NCI-H1092 (cell line): Measurements from ENCODE around the gene LRCH4.
"Not testable (repeated sequence)": the region's sequence is repeated elsewhere in the genome, so short reads cannot be mapped to it uniquely, and the experiment has no call there.

Experiments used
- DNase-seq: peaks from one replicate; lab custom pipeline; 2025; lab: John Stamatoyannopoulos, UW

LRCH4 gene

GRCh38 chr7:100544967-100545359 is 41.0 kb downstream of the LRCH4 start:
- no peak for DNase-seq

- no peak for DNase-seq
These were observed 41.5 kb downstream of the LRCH4 start for GRCh38 chr7:100544386-100544785.

GRCh38 chr7:100543586-100543985 is 42.3 kb downstream of the LRCH4 start:
- DNase-seq, result no peak

- not testable (repeated sequence) for DNase-seq
These were observed 44.6 kb downstream of the LRCH4 start for GRCh38 chr7:100541309-100541708.

- DNase-seq, result no peak
These were observed 45.7 kb downstream of the LRCH4 start for GRCh38 chr7:100540073-100540723.

- DNase-seq, result no peak
These were observed 46.4 kb downstream of the LRCH4 start for GRCh38 chr7:100539436-100540006.

- peak; percentile 100 for DNase-seq
These were observed 47.1 kb downstream of the LRCH4 start, which contains the start of gene AGFG2 for GRCh38 chr7:100538654-100539435. TSS of gene AGFG2 (plus strand) at chr7:100539203. CDS start at chr7:100539347, 144 bp downstream.

- no peak for DNase-seq
These were observed 47.6 kb downstream of the LRCH4 start for GRCh38 chr7:100538348-100538653.

- not testable (repeated sequence) for DNase-seq
These were observed 49.2 kb downstream of the LRCH4 start for GRCh38 chr7:100536695-100537094.

GRCh38 chr7:100535982-100536381 is 49.9 kb downstream of the LRCH4 start:
- not testable (repeated sequence) for DNase-seq

- DNase-seq, result no peak
These were observed 53.5 kb downstream of the LRCH4 start for GRCh38 chr7:100532165-100533022.

GRCh38 chr7:100528108-100528866 is 57.6 kb downstream of the LRCH4 start:
- not testable (repeated sequence) for DNase-seq
